Lower lobe of right lung (tissue), 2 donors: ENCODE measurements around the gene CINP. TPM values are rescaled to one million over a fixed set of nuclear protein-coding genes. Genes with fewer than 3 reads are reported as not detected.

Experiments used
- ATAC-seq, 2 donors: fragments of 200-7000 bp; cut with Tn5 transposase; one replicate each; pipeline ENCODE4 v1.9.1; 2020 to 2022; ENCODE audit warnings: mild to moderate bottlenecking in 2 of 2, moderate library complexity in 2 of 2
- DNase-seq: peaks from one replicate; pipeline ENCODE4 v3.0.0-alpha.2; 2020
- H3K27ac ChIP-seq: fragments of 200-600 bp; one replicate; pipeline ENCODE4 v1.8.0; 2022
- H3K27me3 ChIP-seq: fragments of 200-600 bp; one replicate; pipeline ENCODE4 v1.8.0; 2022; ENCODE audit warnings: low read depth
- H3K36me3 ChIP-seq: fragments of 200-600 bp; one replicate; pipeline ENCODE4 v1.8.0; 2022; ENCODE audit warnings: mild to moderate bottlenecking
- H3K4me1 ChIP-seq: fragments of 200-600 bp; one replicate; pipeline ENCODE4 v1.8.0; 2022
- H3K4me3 ChIP-seq: fragments of 200-600 bp; one replicate; pipeline ENCODE4 v1.8.0; 2022; ENCODE audit warnings: mild to moderate bottlenecking
- H3K9me3 ChIP-seq: fragments of 200-600 bp; one replicate; pipeline ENCODE4 v1.8.0; 2022
- intact Hi-C: fragments of 100-400 bp; cut with DNase I; formaldehyde crosslinking; loops from one replicate; pipeline ENCODE4 v1.11.0; 2022
- total RNA-seq: library from RNA; stranded (reverse); fragmentation: NEBNext Ultra II Directional; extraction: Animal tissue kit (Norgen Biotek cat#: 25700); gene quantifications from one replicate; pipeline ENCODE4 v1.2.1, GENCODE V29; 2021
- TF ChIP-seq, protein P1 (sequence below): fragments of 200-600 bp; IDR thresholded peaks from one replicate; pipeline ENCODE4 v1.8.0; 2022; ENCODE audit warnings: antibody characterized with exemption, mild to moderate bottlenecking
- donor health status: DM: no; HTN: yes; CAD: no; lungs with severe emphysema.

CINP gene
- total RNA-seq, 1 donor from 2014 or later = 34.3 TPM

DNA sequence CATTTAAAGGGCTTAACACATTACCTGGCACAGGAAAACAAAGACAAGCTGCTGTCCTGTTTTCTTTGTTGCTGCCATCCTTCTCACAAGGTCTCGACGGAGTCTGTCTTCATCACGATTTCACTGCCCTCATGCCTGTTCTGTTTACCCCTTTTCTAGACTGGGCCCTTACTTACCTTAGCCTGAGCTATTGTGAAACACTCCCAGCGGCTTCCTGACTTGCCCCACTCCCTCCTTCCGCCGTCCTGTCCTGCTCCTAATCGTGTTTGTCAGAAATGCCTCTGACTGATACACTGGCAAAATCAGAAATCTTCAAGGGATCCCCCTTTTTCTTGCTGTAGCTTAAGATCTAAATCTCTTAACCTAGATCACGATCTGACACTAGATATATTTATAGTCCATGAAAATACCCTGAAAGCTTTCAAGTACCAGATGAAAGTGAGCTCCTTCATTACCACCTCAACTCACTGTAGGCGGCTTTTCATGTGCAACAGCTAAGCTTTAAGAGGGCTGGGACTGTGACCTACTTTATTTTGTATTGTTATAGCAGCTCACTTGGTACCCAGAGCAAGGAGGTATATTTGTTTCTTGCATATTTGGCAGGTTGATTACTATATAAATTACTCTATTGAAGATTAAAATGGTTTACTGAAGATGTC lies 32.2 kb upstream of the CINP start:
- no peak for DNase-seq
- no peak overlapping the region for H3K4me3 ChIP-seq
- peaks cover 7% of the 10 kb centered on the region for H3K4me1 ChIP-seq
- H3K27me3 ChIP-seq = no peaks in the 10 kb centered on the region
- H3K36me3 ChIP-seq = no peaks in the 10 kb centered on the region
- ATAC-seq = peak; percentile 74 to 86
- peak overlapping the region; percentile 13 for H3K27ac ChIP-seq
- intact Hi-C loops = no loop called here
- H3K9me3 ChIP-seq = peaks cover 4% of the 10 kb centered on the region
- TF ChIP-seq, protein P1, sequence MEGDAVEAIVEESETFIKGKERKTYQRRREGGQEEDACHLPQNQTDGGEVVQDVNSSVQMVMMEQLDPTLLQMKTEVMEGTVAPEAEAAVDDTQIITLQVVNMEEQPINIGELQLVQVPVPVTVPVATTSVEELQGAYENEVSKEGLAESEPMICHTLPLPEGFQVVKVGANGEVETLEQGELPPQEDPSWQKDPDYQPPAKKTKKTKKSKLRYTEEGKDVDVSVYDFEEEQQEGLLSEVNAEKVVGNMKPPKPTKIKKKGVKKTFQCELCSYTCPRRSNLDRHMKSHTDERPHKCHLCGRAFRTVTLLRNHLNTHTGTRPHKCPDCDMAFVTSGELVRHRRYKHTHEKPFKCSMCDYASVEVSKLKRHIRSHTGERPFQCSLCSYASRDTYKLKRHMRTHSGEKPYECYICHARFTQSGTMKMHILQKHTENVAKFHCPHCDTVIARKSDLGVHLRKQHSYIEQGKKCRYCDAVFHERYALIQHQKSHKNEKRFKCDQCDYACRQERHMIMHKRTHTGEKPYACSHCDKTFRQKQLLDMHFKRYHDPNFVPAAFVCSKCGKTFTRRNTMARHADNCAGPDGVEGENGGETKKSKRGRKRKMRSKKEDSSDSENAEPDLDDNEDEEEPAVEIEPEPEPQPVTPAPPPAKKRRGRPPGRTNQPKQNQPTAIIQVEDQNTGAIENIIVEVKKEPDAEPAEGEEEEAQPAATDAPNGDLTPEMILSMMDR = no peak

DNA sequence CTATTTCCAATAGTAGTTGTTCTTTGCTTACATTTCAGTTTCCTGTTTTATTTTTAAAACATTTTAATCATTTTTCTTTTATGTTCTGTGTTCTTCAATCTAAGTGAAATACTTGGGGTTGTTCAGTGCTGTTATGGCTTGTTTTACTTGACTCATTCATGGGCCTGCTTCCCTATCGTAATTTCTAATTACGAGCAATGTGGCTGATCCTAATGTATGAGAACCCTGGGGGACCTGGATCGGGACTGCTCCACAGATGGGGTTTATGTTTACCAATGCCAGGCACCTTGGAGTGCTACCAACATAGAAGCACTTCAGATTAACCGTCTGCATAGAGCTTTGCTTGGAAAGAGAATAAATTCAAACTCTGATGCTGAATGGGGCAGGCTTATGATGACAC lies 29.8 kb upstream of the CINP start:
- Histone ChIP-seq H3K36me3 (no peaks in the 10 kb centered on the region), H3K27ac (no peak overlapping the region), H3K27me3 (no peaks in the 10 kb centered on the region), H3K9me3 (no peaks in the 10 kb centered on the region), H3K4me1 (peaks cover 16% of the 10 kb centered on the region), H3K4me3 (no peak overlapping the region)
- TF ChIP-seq, protein P1 = no peak
- intact Hi-C loops = no loop called here
- no peak for ATAC-seq
- no peak for DNase-seq

DNA sequence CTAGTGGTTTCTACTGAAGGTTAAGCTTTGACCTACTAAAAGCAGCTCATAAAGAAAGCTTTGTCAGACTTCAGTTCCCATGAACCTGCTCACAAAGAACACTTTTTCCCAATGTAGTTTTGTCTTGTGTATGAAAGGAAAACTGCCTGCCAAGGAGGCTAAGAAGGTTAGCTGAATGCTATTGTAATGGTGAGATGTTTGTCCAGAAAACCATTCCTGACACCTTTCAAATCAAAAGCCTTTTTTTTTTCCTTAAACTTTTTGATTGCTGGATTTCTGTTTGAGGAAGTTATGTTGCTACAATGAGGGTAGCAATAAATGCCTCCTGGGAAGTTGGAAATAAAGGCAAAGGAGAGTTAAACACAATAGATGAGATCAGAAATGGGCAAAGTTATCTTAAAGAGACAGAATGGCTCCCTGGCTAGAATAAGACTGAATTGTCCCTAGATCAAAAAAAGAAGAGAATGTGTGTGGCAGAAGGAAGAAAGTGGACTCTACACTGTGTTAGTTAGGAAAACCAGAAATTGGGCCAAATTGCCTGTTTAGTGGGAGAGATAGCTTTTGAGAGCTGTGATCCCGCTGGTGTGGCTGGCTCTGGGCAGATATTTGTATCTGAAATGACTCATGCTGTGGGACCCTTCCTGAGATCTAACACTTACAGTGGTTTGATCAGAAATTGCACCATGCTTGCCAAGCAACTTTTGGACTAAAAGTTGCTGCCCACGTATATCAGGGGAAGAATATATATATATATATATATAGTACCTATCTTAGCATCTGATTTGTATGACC lies 27.6 kb upstream of the CINP start:
- DNase-seq = no peak
- intact Hi-C loops = no loop called here
- no peak overlapping the region for H3K4me3 ChIP-seq
- H3K36me3 ChIP-seq = peaks cover 6% of the 10 kb centered on the region
- no peaks in the 10 kb centered on the region for H3K9me3 ChIP-seq
- TF ChIP-seq, protein P1 = no peak
- peaks cover 16% of the 10 kb centered on the region for H3K4me1 ChIP-seq
- H3K27ac ChIP-seq = no peak overlapping the region
- no peak for ATAC-seq
- no peaks in the 10 kb centered on the region for H3K27me3 ChIP-seq

DNA sequence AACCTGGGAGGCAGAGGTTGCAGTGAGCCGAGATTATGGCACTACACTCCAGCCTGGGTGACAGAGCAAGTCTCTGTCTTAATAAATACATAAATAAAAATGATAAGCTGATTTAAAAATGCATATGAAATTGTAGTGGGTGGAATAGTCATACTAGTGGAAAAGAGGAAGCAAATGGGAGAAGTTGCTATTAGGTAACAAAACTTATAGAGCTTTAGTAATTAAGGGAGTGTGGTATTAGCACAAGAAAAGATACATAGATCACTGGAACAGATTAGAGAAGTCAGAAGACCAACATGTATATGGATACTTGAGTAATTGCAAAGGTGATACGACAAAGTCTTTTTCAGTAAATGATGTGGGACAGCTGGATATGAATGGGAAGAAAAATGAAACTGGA lies 26.6 kb upstream of the CINP start:
- H3K9me3 ChIP-seq = no peaks in the 10 kb centered on the region
- TF ChIP-seq, protein P1 = no peak
- H3K36me3 ChIP-seq = peaks cover 9% of the 10 kb centered on the region
- H3K4me1 ChIP-seq = peaks cover 16% of the 10 kb centered on the region
- DNase-seq = no peak
- H3K27ac ChIP-seq = no peak overlapping the region
- intact Hi-C loops = no loop called here
- peak; percentile 48 to 59 for ATAC-seq
- no peaks in the 10 kb centered on the region for H3K27me3 ChIP-seq
- H3K4me3 ChIP-seq = no peak overlapping the region

DNA sequence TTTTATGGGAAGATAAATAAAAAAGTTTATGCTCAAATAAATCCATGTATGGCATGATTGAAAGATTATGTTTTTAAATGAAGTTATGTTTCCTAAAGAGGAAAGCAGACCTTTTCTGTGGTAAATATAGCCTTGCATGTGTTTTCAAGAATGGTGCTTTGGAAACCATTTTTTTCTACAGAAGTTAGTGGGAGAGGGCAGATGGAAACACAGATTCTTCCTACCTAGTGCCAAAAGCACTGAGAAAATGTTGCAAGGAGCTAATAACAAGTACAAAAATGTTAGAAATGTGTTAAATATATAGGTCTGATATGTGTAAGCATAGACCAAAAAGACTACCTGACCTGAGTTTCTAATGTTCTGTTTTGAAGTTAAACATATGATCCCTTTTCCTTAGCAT lies 24.4 kb upstream of the CINP start:
- no peak for DNase-seq
- no peaks in the 10 kb centered on the region for H3K27me3 ChIP-seq
- intact Hi-C loops = no loop called here
- ATAC-seq = no peak
- TF ChIP-seq, protein P1 = no peak
- no peaks in the 10 kb centered on the region for H3K9me3 ChIP-seq
- H3K4me3 ChIP-seq = no peak overlapping the region
- peaks cover 16% of the 10 kb centered on the region for H3K4me1 ChIP-seq
- H3K27ac ChIP-seq = no peak overlapping the region
- peaks cover 20% of the 10 kb centered on the region for H3K36me3 ChIP-seq
